ENCODE results near the gene RABGAP1. TPM values are rescaled to one million over a fixed set of nuclear protein-coding genes. Genes with fewer than 3 reads are reported as not detected.
A peak's percentile ranks its signal among the peaks of the same experiment; 100 is the strongest.

The RABGAP1 gene
- total RNA-seq, 1 donor from 2014 or later, result 80.2 TPM

GRCh38 chr9:123063896-123064295 is 123.1 kb downstream of the RABGAP1 start:
- H3K9me3 Mint-ChIP-seq (ENCODE audit: unreplicated experiment), result no peaks in the 10 kb centered on the region
- DNase-seq, result no peak
- H3K36me3 Mint-ChIP-seq (ENCODE audit: unreplicated experiment), result peaks cover 4% of the 10 kb centered on the region
- H3K4me1 Mint-ChIP-seq (ENCODE audit: low read depth, unreplicated experiment), result peaks cover 27% of the 10 kb centered on the region
- TF ChIP-seq CTCF (IDR thresholded peaks at IDR 0.05; ENCODE audit: partially characterized antibody, unreplicated experiment), result no peak
- peak overlapping the region; percentile 4 for H3K27ac Mint-ChIP-seq (ENCODE audit: unreplicated experiment)
- H3K4me3 Mint-ChIP-seq (ENCODE audit: unreplicated experiment), result peak overlapping the region; percentile 5
- H3K27me3 Mint-ChIP-seq (ENCODE audit: unreplicated experiment), result peaks cover 2% of the 10 kb centered on the region

DNA sequence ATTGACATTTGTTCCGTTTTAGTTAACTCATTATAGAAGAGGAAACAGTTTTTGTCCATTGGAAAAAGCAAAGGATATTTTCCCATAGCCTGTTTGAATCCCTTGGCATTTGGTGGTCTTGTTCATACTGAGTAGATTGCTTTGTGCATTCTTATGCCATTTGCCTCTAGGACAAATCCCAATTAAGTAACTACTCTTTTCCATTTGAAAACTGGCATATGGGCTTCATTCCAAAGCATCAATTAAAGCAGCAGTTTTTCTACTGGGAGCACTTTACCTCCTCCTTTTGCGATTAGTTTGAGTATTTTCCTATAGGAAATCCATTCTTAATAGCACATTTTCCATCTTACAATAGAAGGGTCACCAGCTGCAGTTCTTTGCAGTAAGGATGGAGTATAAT is 123.9 kb downstream of the RABGAP1 start:
- H3K4me3 Mint-ChIP-seq (ENCODE audit: unreplicated experiment), result peak overlapping the region; percentile 0
- H3K27ac Mint-ChIP-seq (ENCODE audit: unreplicated experiment), result peak overlapping the region; percentile 4
- DNase-seq, result no peak
- H3K9me3 Mint-ChIP-seq (ENCODE audit: unreplicated experiment), result no peaks in the 10 kb centered on the region
- peaks cover 2% of the 10 kb centered on the region for H3K27me3 Mint-ChIP-seq (ENCODE audit: unreplicated experiment)
- peaks cover 4% of the 10 kb centered on the region for H3K36me3 Mint-ChIP-seq (ENCODE audit: unreplicated experiment)
- TF ChIP-seq CTCF (IDR thresholded peaks at IDR 0.05; ENCODE audit: partially characterized antibody, unreplicated experiment), result no peak
- peaks cover 23% of the 10 kb centered on the region for H3K4me1 Mint-ChIP-seq (ENCODE audit: low read depth, unreplicated experiment)

DNA sequence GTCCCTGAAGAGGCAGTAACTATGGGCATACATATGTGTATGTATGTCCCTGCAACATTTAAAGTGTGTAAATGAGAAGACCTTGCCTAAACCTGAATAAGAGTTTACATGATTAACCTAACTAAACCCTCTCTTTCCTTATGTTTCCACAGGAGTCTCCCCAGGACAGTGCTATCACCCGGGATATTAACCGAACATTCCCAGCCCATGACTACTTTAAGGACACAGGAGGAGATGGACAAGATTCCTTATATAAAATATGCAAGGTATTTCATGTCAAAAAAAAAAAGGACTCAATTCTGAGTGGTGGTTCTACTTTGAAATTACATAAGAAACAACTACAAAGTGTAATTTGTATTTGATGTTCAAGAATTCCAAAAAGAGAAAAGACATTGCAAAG is 124.4 kb downstream of the RABGAP1 start:
- no peak overlapping the region for H3K4me3 Mint-ChIP-seq (ENCODE audit: unreplicated experiment)

DNA sequence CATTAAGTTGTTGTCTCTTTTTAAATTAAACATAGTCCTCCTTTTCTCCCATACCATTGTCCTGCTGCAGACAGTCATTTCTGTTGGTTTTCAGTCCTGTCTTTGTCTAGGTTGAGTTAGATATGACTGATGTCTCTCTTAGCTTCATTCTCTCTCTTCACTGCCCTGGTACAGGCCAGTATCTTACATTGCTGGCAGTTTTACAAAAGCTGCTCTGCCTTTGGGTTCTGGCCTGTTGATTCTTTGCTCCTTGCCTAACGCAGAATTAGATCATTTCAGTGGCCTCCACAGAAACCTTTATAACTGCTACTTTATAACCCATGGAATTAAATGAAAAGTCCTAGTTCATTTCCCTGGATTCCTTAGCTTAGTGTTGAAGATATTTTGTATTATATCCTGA is 126.3 kb downstream of the RABGAP1 start:
- no peaks in the 10 kb centered on the region for H3K9me3 Mint-ChIP-seq (ENCODE audit: unreplicated experiment)
- DNase-seq, result no peak
- H3K27me3 Mint-ChIP-seq (ENCODE audit: unreplicated experiment), result peaks cover 2% of the 10 kb centered on the region
- peaks cover 4% of the 10 kb centered on the region for H3K36me3 Mint-ChIP-seq (ENCODE audit: unreplicated experiment)
- TF ChIP-seq CTCF (IDR thresholded peaks at IDR 0.05; ENCODE audit: partially characterized antibody, unreplicated experiment), result no peak
- H3K27ac Mint-ChIP-seq (ENCODE audit: unreplicated experiment), result no peak overlapping the region
- H3K4me3 Mint-ChIP-seq (ENCODE audit: unreplicated experiment), result no peak overlapping the region
- peaks cover 19% of the 10 kb centered on the region for H3K4me1 Mint-ChIP-seq (ENCODE audit: low read depth, unreplicated experiment)

More for the DNA sequence above, 124.4 kb downstream of the RABGAP1 start:
- no peak for TF ChIP-seq CTCF (IDR thresholded peaks at IDR 0.05; ENCODE audit: partially characterized antibody, unreplicated experiment)
- Mint-ChIP-seq H3K9me3 (ENCODE audit: unreplicated experiment) (no peaks in the 10 kb centered on the region), H3K27me3 (ENCODE audit: unreplicated experiment) (peaks cover 2% of the 10 kb centered on the region), H3K4me1 (ENCODE audit: low read depth, unreplicated experiment) (peaks cover 22% of the 10 kb centered on the region), H3K27ac (ENCODE audit: unreplicated experiment) (no peak overlapping the region), H3K36me3 (ENCODE audit: unreplicated experiment) (peaks cover 4% of the 10 kb centered on the region)
- no peak for DNase-seq

GRCh38 chr9:123069010-123069481 is 128.2 kb downstream of the RABGAP1 start:
- peaks cover 4% of the 10 kb centered on the region for H3K36me3 Mint-ChIP-seq (ENCODE audit: unreplicated experiment)
- H3K4me1 Mint-ChIP-seq (ENCODE audit: low read depth, unreplicated experiment), result peaks cover 13% of the 10 kb centered on the region
- TF ChIP-seq CTCF (IDR thresholded peaks at IDR 0.05; ENCODE audit: partially characterized antibody, unreplicated experiment), result no peak
- H3K9me3 Mint-ChIP-seq (ENCODE audit: unreplicated experiment), result no peaks in the 10 kb centered on the region
- no peaks in the 10 kb centered on the region for H3K27me3 Mint-ChIP-seq (ENCODE audit: unreplicated experiment)
- DNase-seq, result no peak
- no peak overlapping the region for H3K27ac Mint-ChIP-seq (ENCODE audit: unreplicated experiment)
- H3K4me3 Mint-ChIP-seq (ENCODE audit: unreplicated experiment), result no peak overlapping the region

All from glutamatergic neuron (in vitro differentiated cells).